Ectodermal cell (in vitro differentiated cells): ENCODE results near the gene AGAP5.
"Not testable (repeated sequence)": the region's sequence is repeated elsewhere in the genome, so short reads cannot be mapped to it uniquely, and the experiment has no call there.

Experiments
- H3K27ac ChIP-seq: 2 replicates; pipeline ENCODE4 v1.7.0; 2013; ENCODE audit warnings: mild to moderate bottlenecking, low read depth, low read length; ENCODE audit not compliant: insufficient read depth, poor library complexity, severe bottlenecking
- H3K27me3 ChIP-seq: 2 replicates; pipeline ENCODE4 v1.7.0; 2013; ENCODE audit warnings: mild to moderate bottlenecking, low read length; ENCODE audit not compliant: insufficient read depth, control insufficient read depth, poor library complexity, severe bottlenecking
- H3K36me3 ChIP-seq: one replicate; pipeline ENCODE4 v1.7.0; 2013; ENCODE audit warnings: low read length; ENCODE audit not compliant: control insufficient read depth, insufficient read depth
- H3K4me1 ChIP-seq: one replicate; pipeline ENCODE4 v1.7.0; 2013; ENCODE audit warnings: low read length; ENCODE audit not compliant: control insufficient read depth, insufficient read depth
- H3K4me3 ChIP-seq: 2 replicates; pipeline ENCODE4 v1.7.0; 2013; ENCODE audit warnings: low read depth, low read length, control low read depth; ENCODE audit not compliant: insufficient read depth
- H3K9me3 ChIP-seq: 2 replicates; pipeline ENCODE4 v1.7.0; 2013; ENCODE audit warnings: mild to moderate bottlenecking, low read length, moderate library complexity; ENCODE audit not compliant: control insufficient read depth
- WGBS, 2 experiments: methylation state at CpG; one replicate each; pipeline ENCODE4 v1.1.7; 2013; ENCODE audit warnings: missing lambda C conversion rate in 2 of 2; 5-methylcytosine and 5-hydroxymethylcytosine counted together

The AGAP5 gene

DNA sequence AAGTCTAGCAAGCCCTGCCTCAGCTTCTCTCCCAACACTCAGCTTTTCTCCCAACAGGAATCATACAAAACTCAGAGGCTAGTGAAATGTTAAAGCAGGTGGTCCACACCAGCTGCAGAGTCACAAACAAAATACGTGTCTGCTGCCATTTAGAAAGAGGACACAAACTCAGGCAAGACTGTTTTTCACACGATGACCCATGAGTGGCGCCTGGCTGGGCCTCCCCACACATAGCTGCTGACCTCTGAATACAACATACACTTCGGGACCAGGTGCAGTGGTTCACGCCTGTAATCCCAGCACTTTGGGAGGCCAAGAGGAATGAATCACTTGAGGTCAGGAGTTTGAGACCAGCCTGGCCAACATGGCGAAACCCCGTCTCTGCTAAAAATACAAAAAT, 35.2 kb downstream of the AGAP5 start:
- H3K9me3 ChIP-seq, H3K4me3 ChIP-seq, H3K4me1 ChIP-seq, H3K27me3 ChIP-seq, H3K36me3 ChIP-seq, H3K27ac ChIP-seq: not testable (repeated sequence)
- WGBS, 2 experiments: 88 to 92% methylated on average over 7 of the region's 7 CpGs

- Histone ChIP-seq H3K27me3 (no peaks in the 10 kb centered on the region), H3K4me3 (no peak within 1 kb of the TSS), H3K36me3 (no peaks in the 10 kb centered on the region), H3K27ac (no peak within 1 kb of the TSS), H3K9me3 (no peaks in the 10 kb centered on the region), H3K4me1 (peaks cover 3% of the 10 kb centered on the region)
- 94% methylated on average over 5 of the region's 5 CpGs for WGBS, 2 experiments
Measured at GRCh38 chr10:73655990-73656298, 42.0 kb downstream of the AGAP5 start, which contains the start of gene SYNPO2L. SYNPO2L (minus strand) TSS chr10:73656029; CDS start chr10:73655922, 107 bp downstream.

- H3K27me3 ChIP-seq: no peaks in the 10 kb centered on the region
- H3K36me3 ChIP-seq: no peaks in the 10 kb centered on the region
- H3K27ac ChIP-seq: no peak overlapping the region
- H3K9me3 ChIP-seq: no peaks in the 10 kb centered on the region
- H3K4me1 ChIP-seq: peaks cover 8% of the 10 kb centered on the region
- WGBS, 2 experiments: 90 to 95% methylated on average over 11 to 12 of the region's 12 CpGs
- no peak overlapping the region for H3K4me3 ChIP-seq
Measured at GRCh38 chr10:73655257-73655989, 42.5 kb downstream of the AGAP5 start.

GRCh38 chr10:73653701-73654100, 44.2 kb downstream of the AGAP5 start:
- H3K9me3 ChIP-seq: no peaks in the 10 kb centered on the region
- peaks cover 8% of the 10 kb centered on the region for H3K4me1 ChIP-seq
- no peaks in the 10 kb centered on the region for H3K27me3 ChIP-seq
- 64 to 72% methylated on average over 3 of the region's 3 CpGs for WGBS, 2 experiments
- H3K36me3 ChIP-seq: no peaks in the 10 kb centered on the region
- H3K4me3 ChIP-seq: no peak overlapping the region
- no peak overlapping the region for H3K27ac ChIP-seq

GRCh38 chr10:73653195-73653594, 44.7 kb downstream of the AGAP5 start:
- Histone ChIP-seq H3K36me3 (no peaks in the 10 kb centered on the region), H3K27me3 (no peaks in the 10 kb centered on the region), H3K9me3 (no peaks in the 10 kb centered on the region), H3K4me1 (peaks cover 8% of the 10 kb centered on the region), H3K27ac (no peak overlapping the region), H3K4me3 (no peak overlapping the region)
- WGBS, 2 experiments: 92 to 94% methylated on average over 11 of the region's 11 CpGs

DNA sequence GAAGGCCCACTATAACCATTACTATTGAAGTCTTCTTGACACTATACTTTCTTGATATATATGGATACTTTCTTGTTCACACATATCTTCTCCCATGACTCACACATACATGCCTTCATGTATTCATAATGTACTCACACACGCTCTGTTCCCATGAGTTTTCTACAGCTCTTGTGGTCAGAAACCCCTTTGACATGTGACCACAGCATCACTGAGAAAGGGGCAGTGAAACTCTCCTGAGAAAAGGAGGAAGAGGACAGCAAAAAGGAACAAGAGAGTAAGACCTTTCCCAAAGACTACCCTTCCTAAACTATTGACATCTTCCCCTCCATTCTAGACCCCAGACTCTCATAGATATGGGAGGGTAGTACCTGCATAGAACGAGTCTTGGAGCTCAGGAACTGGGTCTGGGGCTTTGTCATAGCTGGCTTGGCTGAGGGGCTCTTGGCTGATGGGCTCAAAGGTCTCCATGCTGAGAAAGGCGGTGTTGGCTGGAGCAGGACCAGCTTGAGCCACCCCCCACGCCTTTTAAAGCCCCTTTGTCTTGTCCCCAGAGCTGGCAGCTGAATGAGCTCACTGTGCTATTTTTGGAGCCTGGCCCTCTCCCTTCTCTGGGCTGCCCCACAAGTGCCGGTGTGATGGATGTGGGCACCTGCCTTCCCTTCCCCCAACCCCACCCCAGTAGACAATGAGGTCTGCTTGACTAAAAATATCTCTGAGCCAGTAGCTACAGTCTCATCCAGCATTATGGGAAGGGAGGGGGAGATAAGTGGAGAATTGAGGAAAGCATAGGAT, 47.2 kb downstream of the AGAP5 start:
- no peak overlapping the region for H3K4me3 ChIP-seq
- no peak overlapping the region for H3K27ac ChIP-seq
- 81 to 87% methylated on average over 5 of the region's 5 CpGs for WGBS, 2 experiments

DNA sequence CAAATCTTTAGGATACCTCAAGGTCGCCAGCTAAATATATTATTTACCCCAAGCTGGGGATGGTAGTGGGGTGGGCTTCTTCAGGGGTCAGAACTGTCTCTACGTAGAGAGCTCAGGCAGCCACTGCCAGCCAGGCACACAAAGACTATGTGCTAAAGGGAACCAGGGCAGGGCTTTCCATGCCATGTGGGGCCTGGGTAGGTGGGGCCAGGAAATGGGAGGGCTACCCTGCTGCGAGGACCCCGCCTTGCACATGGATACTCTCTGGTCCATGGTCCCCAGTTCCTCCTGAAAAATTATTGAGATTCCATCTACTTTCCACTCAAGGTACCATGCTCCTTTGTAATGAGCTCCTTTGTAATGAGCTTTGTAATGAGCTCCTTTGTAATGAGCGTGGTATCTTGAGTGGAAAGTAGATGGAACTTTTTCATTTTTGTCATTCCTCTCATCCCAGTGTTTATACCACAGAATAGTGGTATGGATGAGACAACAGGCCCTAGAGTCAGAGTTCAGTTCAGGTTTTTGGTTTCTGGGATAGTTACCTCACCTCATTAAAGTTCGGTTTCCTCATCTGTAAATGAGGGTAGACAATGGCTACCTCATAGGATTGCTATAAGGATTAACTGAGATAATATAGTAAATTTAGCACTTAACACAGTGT, 47.9 kb downstream of the AGAP5 start:
- no peak overlapping the region for H3K4me3 ChIP-seq
- H3K4me1 ChIP-seq: peaks cover 15% of the 10 kb centered on the region
- H3K9me3 ChIP-seq: no peaks in the 10 kb centered on the region
- no peaks in the 10 kb centered on the region for H3K36me3 ChIP-seq
- 94 to 99% methylated on average over 5 to 6 of the region's 6 CpGs for WGBS, 2 experiments
- no peaks in the 10 kb centered on the region for H3K27me3 ChIP-seq
- no peak overlapping the region for H3K27ac ChIP-seq

More for the DNA sequence above, 47.2 kb downstream of the AGAP5 start:
- no peaks in the 10 kb centered on the region for H3K9me3 ChIP-seq
- H3K36me3 ChIP-seq: no peaks in the 10 kb centered on the region
- H3K27me3 ChIP-seq: no peaks in the 10 kb centered on the region
- H3K4me1 ChIP-seq: peaks cover 15% of the 10 kb centered on the region

DNA sequence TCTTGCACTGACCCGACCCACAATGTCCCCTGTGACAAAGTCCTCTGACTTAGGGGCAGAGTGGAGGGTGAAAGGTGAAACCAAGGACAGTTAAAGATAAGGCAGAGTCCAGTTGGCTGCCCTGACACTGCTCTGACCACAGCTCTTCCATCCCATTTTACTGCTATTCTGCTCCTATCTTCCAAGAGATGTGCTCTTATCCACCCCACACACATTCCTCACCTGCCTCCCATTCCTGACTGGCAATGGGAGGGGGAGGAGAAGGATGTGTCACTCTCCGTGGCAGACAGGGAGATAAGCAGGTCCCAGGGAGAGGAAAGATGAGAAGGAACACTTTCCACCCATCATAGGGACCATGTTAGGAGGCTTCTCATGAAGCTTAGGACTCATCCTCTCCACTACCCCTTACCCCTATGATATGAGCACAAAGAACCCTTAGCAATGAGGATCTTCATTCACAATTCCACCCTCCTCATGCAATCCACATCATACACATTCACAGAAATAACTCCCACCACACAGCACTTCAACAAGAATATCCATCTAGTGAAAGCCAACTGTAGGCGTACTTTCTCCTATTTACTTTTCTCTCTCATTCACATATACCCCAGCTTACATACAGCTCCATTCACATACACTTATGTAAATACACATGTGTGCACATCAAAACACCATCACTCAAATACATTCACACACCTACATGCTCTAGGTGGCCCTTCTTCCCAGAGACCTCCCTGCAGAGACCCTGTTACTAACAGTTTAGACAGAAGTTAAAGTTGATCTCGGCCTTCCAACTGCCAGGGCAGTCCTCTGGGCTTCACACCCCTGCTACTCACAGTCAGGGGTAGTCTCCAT, 48.7 kb downstream of the AGAP5 start:
- Histone ChIP-seq H3K4me1 (peaks cover 15% of the 10 kb centered on the region), H3K27ac (no peak overlapping the region), H3K4me3 (no peak overlapping the region), H3K27me3 (no peaks in the 10 kb centered on the region), H3K36me3 (no peaks in the 10 kb centered on the region), H3K9me3 (no peaks in the 10 kb centered on the region)
- 74 to 95% methylated on average over 3 to 4 of the region's 4 CpGs for WGBS, 2 experiments

DNA sequence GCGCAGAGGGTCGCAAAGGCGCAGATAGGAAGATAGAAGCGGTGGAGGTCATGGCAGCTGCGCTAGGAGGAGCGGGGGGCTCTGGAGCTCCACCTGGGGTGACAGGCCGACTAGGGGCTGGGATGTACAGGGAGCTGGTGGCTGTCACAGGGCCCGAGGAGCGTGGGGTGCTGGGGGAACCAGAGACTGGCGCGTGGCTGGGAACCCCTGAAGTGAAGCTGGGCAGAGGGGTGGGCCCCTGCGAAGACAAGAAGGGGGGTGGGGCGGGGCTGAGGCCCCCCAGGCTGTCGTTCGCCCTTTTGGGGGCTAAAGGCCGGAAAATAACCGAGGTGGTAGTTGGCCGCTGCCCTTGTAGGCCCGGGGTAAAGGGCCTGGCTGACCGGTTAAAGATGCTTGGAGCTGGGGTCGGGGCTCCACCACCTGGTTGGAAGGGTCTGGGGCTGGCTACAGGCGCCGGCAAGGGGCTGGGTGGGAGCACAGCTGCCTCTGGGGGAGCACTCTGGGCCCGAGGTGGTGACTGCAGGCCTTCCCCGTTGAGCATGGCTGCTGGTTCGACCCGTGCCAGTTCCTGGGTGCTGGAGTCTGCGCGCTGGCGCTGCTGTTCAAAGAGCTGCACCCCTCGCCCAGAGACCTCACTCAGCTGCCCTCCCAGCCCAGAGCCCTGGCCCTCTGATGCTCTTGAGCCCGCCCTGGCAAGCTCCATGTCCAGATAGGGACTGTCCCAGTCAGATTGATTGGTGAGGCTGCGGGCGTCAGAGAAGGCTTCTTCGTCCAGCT, 49.8 kb downstream of the AGAP5 start:
- Histone ChIP-seq H3K9me3 (no peaks in the 10 kb centered on the region), H3K27me3 (no peaks in the 10 kb centered on the region), H3K27ac (no peak overlapping the region), H3K4me3 (peak overlapping the region; percentile 31), H3K36me3 (no peaks in the 10 kb centered on the region), H3K4me1 (peaks cover 15% of the 10 kb centered on the region)
- WGBS, 2 experiments: 82 to 84% methylated on average over 35 of the region's 35 CpGs
